Neural progenitor cell (in vitro differentiated cells): ENCODE results near the gene CCT5. TPM values are rescaled to one million over a fixed set of nuclear protein-coding genes. Genes with fewer than 3 reads are reported as not detected.

Experiments
- DNase-seq: peaks from one replicate; pipeline ENCODE4 v3.0.0-alpha.2; 2016; ENCODE audit warnings: low spot score
- H2AFZ ChIP-seq: fragments of 200-600 bp; sonication (generic); replicated peaks from 2 replicates; pipeline ENCODE4 v1.6.1; 2016; ENCODE audit warnings: antibody characterized with exemption
- H3F3A ChIP-seq: fragments of 200-600 bp; sonication (generic); 2 replicates; pipeline ENCODE4 v1.6.1; 2016; ENCODE audit warnings: antibody characterized with exemption, low read depth
- H3K27ac ChIP-seq: fragments of 200-600 bp; sonication (generic); 2 replicates; pipeline ENCODE4 v1.5.1; 2016; ENCODE audit warnings: mild to moderate bottlenecking
- H3K27me3 ChIP-seq: fragments of 200-600 bp; sonication (generic); 2 replicates; pipeline ENCODE4 v1.6.1; 2016; ENCODE audit warnings: mild to moderate bottlenecking, moderate library complexity
- H3K36me3 ChIP-seq: fragments of 200-600 bp; sonication (generic); 2 replicates; pipeline ENCODE4 v1.5.1; 2016
- H3K4me1 ChIP-seq: fragments of 200-600 bp; sonication (generic); 2 replicates; pipeline ENCODE4 v1.6.1; 2016; ENCODE audit warnings: mixed run types
- H3K4me2 ChIP-seq: fragments of 200-600 bp; sonication (generic); 2 replicates; pipeline ENCODE4 v1.6.1; 2016
- H3K4me3 ChIP-seq: fragments of 200-600 bp; sonication (generic); 2 replicates; pipeline ENCODE4 v1.5.1; 2016
- H3K79me2 ChIP-seq: fragments of 200-600 bp; sonication (generic); 2 replicates; pipeline ENCODE4 v1.6.1; 2016; ENCODE audit warnings: low read depth
- H3K9ac ChIP-seq: fragments of 200-600 bp; sonication (generic); 2 replicates; pipeline ENCODE4 v1.6.1; 2016
- H3K9me3 ChIP-seq: fragments of 200-600 bp; sonication (generic); 2 replicates; pipeline ENCODE4 v1.5.1; 2016; ENCODE audit warnings: low read depth
- H4K20me1 ChIP-seq: fragments of 200-600 bp; sonication (generic); 2 replicates; pipeline ENCODE4 v1.6.1; 2016; ENCODE audit warnings: low read depth
- H3K27ac Mint-ChIP-seq: 3 replicates; pipeline ENCODE4 v1.8.0; 2021; ENCODE audit warnings: mixed read lengths
- H3K27me3 Mint-ChIP-seq: 2 replicates; pipeline ENCODE4 v1.8.0; 2022; ENCODE audit warnings: low read depth, mild to moderate bottlenecking, inconsistent platforms, moderate library complexity, mixed read lengths; ENCODE audit not compliant: insufficient read depth
- H3K36me3 Mint-ChIP-seq: 3 replicates; pipeline ENCODE4 v1.8.0; 2021; ENCODE audit warnings: mixed read lengths
- H3K4me1 Mint-ChIP-seq: 3 replicates; pipeline ENCODE4 v1.8.0; 2021; ENCODE audit warnings: mixed read lengths
- H3K4me3 Mint-ChIP-seq: 3 replicates; pipeline ENCODE4 v1.8.0; 2021; ENCODE audit warnings: mild to moderate bottlenecking, moderate library complexity, mixed read lengths
- H3K9me3 Mint-ChIP-seq: 3 replicates; pipeline ENCODE4 v1.8.0; 2020; ENCODE audit warnings: mixed read lengths
- CTCF ChIP-seq: fragments of 200-600 bp; sonication (generic); IDR thresholded peaks from 2 replicates; pipeline ENCODE4 v1.5.1; 2017; ENCODE audit warnings: antibody characterized with exemption, mild to moderate bottlenecking
- EZH2 ChIP-seq: fragments of 200-600 bp; sonication (generic); IDR thresholded peaks from 2 replicates; pipeline ENCODE4 v1.6.1; 2017; ENCODE audit warnings: antibody characterized with exemption, mild to moderate bottlenecking, moderate library complexity
- EZH2phosphoT487 ChIP-seq: fragments of 200-600 bp; sonication (generic); IDR thresholded peaks from 2 replicates; pipeline ENCODE4 v1.6.1; 2017; ENCODE audit warnings: antibody characterized with exemption
- total RNA-seq: library from RNA; depleted of rRNA; stranded (reverse); fragments of >200 nt; gene quantifications from 2 replicates; pipeline ENCODE4 v1.2.3, GENCODE V29; 2015; ENCODE audit warnings: low replicate concordance

Gene CCT5
- total RNA-seq, 1 donor from 2014 or later, result 532 TPM

GRCh38 chr5:10209004-10209403, 41.1 kb upstream of the CCT5 start:
- Histone ChIP-seq H3K79me2 (no peaks in the 10 kb centered on the region), H3K27ac (no peak overlapping the region), H3K4me1 (no peaks in the 10 kb centered on the region), H3K36me3 (no peaks in the 10 kb centered on the region), H4K20me1 (no peaks in the 10 kb centered on the region), H3K4me3 (no peak overlapping the region), H3K4me2 (no peak overlapping the region), H3K27me3 (no peaks in the 10 kb centered on the region), H3K9ac (no peak overlapping the region), H3F3A (no peaks in the 10 kb centered on the region), H2AFZ (no peak overlapping the region), H3K9me3 (no peaks in the 10 kb centered on the region)
- Mint-ChIP-seq H3K27ac (no peak overlapping the region), H3K4me3 (no peak overlapping the region), H3K4me1 (no peaks in the 10 kb centered on the region), H3K27me3 (no peaks in the 10 kb centered on the region), H3K36me3 (no peaks in the 10 kb centered on the region), H3K9me3 (no peaks in the 10 kb centered on the region)
- TF ChIP-seq EZH2, result no peak
- no peak for TF ChIP-seq EZH2phosphoT487
- TF ChIP-seq CTCF, result no peak
- DNase-seq, result no peak

- Histone ChIP-seq H3K4me2 (no peak overlapping the region), H3K27ac (no peak overlapping the region), H3K9ac (no peak overlapping the region), H3K36me3 (no peaks in the 10 kb centered on the region), H3K27me3 (no peaks in the 10 kb centered on the region), H3K4me3 (no peak overlapping the region), H2AFZ (no peak overlapping the region), H3K4me1 (no peaks in the 10 kb centered on the region), H3K9me3 (no peaks in the 10 kb centered on the region), H3F3A (no peaks in the 10 kb centered on the region), H3K79me2 (no peaks in the 10 kb centered on the region), H4K20me1 (no peaks in the 10 kb centered on the region)
- no peaks in the 10 kb centered on the region for H3K4me1 Mint-ChIP-seq
- DNase-seq, result no peak
- TF ChIP-seq CTCF (no peak), EZH2 (no peak), EZH2phosphoT487 (no peak)
- no peaks in the 10 kb centered on the region for H3K27me3 Mint-ChIP-seq
- no peaks in the 10 kb centered on the region for H3K9me3 Mint-ChIP-seq
- no peaks in the 10 kb centered on the region for H3K36me3 Mint-ChIP-seq
- H3K4me3 Mint-ChIP-seq, result no peak overlapping the region
- H3K27ac Mint-ChIP-seq, result no peak overlapping the region
Measured at GRCh38 chr5:10213316-10213715, 36.8 kb upstream of the CCT5 start.

GRCh38 chr5:10214041-10214440, 36.0 kb upstream of the CCT5 start:
- Mint-ChIP-seq H3K4me3 (no peak overlapping the region), H3K9me3 (no peaks in the 10 kb centered on the region), H3K4me1 (no peaks in the 10 kb centered on the region), H3K27me3 (no peaks in the 10 kb centered on the region), H3K27ac (no peak overlapping the region), H3K36me3 (no peaks in the 10 kb centered on the region)
- H4K20me1 ChIP-seq, result no peaks in the 10 kb centered on the region
- H3K27me3 ChIP-seq, result no peaks in the 10 kb centered on the region
- no peaks in the 10 kb centered on the region for H3K79me2 ChIP-seq
- H3K9ac ChIP-seq, result no peak overlapping the region
- no peak for DNase-seq
- no peaks in the 10 kb centered on the region for H3F3A ChIP-seq
- no peak overlapping the region for H3K4me2 ChIP-seq
- no peaks in the 10 kb centered on the region for H3K4me1 ChIP-seq
- TF ChIP-seq CTCF, result no peak
- TF ChIP-seq EZH2, result no peak
- no peak for TF ChIP-seq EZH2phosphoT487
- H3K4me3 ChIP-seq, result no peak overlapping the region
- no peaks in the 10 kb centered on the region for H3K9me3 ChIP-seq
- no peak overlapping the region for H3K27ac ChIP-seq
- H3K36me3 ChIP-seq, result no peaks in the 10 kb centered on the region
- H2AFZ ChIP-seq, result no peak overlapping the region
